ENCODE measurements around the gene SYTL1.

Gene SYTL1

DNA sequence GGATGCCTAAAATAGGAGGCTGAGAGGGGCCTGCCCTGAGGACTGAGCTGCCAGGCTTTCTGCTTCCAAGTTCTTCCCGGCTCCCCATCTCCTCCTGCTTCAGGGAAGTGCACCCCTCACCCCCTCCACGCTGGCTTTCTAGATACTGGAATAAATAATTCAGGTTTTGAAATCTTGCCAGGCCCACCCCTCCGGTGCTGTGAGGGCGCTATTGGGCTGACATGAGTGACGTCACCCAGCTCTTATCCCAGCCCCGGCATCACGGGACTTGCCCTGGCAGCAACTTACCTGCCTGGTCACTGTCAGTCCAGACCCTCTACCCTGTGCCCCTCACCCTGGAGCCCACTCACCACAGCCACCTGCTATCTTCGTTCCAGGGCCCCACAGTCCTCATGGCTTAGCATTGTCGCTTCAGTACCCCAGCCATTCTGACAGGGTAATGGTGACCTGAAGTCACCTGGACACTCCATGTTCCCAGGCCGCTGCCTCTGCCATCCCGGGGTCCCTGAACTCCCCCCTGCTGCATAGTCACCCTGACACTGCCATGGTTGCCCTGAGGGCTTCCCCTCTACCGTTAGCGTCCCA, 49.8 kb downstream of the SYTL1 start:
- no peak for DNase-seq

DNA sequence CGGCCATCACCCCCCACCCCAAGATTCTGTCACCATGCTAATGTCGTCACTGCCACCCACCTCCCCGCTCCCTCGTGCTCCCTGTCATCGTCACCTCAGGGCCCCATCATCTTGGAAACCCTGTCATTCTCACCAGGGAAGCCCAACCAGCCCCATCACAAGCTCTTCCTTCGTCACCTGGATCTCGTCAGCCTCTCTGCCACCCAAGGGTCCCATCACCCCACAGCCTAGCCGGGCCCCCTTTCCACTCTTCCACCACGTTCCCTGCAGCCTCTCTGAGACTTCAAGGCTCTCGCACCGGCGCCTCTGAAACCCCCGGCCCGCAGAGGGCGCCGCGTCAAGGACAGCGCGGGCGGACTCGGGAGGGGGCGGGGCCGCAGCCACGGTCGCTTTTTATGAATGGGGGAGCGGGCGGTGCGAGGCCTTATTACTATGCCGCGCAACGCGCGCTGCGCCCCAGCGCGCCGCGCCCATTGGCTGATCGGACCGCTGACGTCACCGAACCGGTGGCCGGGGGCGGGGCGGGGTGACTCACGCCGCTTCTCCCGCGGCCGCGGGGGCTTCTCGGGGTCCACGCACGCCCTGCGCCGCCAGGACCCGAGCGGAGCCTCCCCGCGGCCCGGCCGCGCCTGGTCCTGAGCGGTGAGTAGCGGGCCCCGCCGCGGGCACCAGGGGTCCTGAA, 50.4 kb downstream of the SYTL1 start, which contains the start of gene GPR3:
TSS of gene GPR3 (plus strand) at position 527 of the 682 bp plus-strand sequence. CDS start 1,177 bp downstream, outside the sequence.
- peak; percentile 64 for DNase-seq

DNA sequence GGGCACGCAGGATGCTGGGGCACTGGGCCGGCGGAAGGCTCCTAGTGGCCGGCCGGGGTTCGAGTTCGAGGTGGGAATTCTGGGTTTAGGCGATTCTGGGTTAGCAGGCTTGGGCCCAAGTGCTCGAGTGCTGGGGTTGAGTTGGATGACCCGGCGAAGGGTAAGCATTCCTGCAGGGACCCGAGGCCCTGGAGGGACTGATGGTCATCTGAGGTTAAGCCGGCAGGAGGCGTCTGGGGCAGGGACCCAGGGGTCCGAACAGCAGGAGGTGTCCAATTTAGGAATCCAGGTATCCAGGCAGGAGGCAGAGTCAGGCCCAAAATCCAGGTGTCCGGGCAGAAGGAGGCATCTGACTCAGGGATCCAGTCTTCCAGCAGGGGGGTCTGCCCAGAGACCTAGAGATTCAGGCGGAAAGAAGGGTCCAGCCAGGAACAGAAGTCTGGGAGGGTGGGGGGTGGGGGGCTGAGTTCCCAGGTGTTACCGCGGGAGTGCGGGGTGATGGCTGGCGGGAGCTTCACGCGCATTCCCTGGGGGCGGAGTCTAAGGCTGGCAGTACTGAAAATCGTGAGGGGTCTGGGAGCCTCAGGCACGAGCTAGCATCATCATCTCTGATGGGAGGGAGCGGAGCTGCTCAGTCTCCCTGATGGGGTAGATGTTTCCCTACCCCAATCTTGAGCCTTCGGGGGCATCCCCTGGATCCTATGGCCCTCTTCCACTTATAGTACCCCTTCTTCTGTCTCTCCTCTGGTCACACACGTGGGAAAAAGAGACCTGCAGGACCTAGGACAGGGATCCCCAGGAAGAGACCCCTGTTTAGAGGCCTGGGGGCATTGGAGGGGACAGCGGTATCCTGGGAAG, 51.2 kb downstream of the SYTL1 start:
- no peak for DNase-seq

DNA sequence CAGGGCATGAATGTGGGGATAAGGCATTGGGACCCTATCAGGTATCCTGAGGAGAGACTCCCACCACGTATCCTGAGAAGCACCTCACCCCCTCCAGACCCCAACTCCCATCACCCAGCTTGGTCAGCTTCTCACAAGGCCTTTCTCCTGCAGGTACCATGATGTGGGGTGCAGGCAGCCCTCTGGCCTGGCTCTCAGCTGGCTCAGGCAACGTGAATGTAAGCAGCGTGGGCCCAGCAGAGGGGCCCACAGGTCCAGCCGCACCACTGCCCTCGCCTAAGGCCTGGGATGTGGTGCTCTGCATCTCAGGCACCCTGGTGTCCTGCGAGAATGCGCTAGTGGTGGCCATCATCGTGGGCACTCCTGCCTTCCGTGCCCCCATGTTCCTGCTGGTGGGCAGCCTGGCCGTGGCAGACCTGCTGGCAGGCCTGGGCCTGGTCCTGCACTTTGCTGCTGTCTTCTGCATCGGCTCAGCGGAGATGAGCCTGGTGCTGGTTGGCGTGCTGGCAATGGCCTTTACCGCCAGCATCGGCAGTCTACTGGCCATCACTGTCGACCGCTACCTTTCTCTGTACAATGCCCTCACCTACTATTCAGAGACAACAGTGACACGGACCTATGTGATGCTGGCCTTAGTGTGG, 51.9 kb downstream of the SYTL1 start:
- DNase-seq: no peak

DNA sequence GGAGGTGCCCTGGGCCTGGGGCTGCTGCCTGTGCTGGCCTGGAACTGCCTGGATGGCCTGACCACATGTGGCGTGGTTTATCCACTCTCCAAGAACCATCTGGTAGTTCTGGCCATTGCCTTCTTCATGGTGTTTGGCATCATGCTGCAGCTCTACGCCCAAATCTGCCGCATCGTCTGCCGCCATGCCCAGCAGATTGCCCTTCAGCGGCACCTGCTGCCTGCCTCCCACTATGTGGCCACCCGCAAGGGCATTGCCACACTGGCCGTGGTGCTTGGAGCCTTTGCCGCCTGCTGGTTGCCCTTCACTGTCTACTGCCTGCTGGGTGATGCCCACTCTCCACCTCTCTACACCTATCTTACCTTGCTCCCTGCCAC, 52.4 kb downstream of the SYTL1 start:
- no peak for DNase-seq

DNA sequence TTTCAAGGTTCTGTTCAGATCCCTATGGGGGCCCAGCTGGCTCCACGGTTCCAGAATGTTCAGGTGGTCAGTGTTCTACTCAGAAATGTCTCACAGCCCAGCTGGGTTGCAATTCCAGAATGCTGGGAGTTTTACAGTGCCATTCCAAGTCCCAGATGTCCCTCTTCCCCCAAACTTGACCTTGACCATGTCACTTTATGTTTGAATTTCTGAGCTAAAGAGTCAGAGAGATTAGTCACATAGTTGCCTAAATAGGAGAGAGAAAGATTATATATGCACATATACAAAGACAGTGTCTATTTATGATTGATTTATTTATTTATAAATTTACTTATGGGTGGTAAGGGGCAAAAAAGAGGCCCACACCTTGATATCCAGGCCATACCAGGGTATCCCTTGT, 53.1 kb downstream of the SYTL1 start:
- DNase-seq: no peak

DNA sequence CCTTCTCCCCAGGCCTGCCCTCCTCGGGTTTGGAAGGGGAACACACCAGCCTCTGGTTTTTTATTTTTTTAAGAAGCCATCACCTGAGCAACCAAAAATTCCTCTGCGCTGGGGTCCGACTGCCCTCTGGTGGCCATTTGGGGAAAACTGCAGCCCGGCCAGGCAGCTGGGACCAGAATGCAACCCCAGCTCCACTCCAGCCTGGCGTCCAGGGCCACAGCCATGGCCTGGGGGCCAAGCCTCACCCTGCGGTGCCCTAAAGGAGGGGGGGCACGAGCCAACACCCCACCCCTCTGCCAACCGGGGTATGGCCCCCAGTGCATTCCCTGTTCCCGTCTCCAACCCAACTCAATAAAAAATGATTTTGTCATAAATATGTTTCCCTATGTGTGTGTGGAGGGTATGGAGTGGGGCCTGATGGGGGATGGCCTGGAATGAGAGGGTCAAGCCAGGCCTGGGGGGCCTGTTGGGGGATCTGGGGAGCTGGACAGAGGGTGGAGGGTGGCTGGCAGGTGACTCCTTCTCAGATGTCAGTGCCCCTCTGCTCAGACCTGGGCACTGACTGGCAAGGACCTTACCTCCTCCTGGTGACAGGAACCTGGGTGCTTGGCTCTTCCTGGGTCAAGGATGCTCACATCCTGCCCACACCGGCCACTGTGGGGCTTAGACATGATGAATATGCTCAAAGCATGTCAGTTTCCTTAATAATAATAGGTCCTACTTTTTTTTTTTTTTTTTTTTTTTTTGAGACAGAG, 53.8 kb downstream of the SYTL1 start:
- DNase-seq: no peak

DNA sequence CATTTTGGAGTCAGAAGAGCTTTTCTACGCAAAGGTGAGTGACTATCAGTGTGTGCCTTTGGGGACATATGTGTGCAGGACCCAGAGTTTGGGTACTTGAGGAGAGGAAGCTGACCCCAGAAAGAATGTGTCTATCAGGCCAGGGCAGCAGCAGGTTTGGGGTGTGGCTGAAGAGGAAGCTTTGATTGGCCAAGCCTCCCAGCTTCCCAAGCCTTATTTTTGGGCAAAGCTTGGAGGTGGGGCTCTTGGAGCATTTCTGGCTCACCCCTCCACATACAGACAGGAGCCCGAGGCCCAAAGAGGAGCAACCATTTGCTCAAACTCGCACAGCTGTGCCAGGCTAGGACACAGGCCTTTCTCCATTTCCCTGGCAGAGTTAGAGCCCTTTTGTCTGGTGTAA, 55.3 kb downstream of the SYTL1 start:
- no peak for DNase-seq

DNA sequence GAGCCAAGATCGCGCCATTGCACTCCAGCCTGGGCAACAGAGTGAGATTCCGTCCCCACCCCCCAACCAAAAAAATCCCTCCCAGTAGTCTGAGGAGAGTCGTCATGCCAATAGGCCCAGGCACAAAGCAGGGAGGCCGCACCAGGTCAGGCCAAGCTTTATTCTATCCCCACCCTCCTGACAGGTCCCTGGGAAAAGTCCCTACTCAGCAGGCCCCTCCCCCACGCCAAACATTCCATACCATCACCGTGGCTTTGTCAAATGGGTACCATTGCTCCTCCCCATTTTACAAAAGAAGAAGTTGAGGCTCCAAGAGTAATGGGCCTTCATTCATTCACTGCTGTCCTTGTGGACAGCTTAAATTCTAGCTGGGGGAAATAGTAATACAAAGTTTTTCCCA, 55.9 kb downstream of the SYTL1 start:
- DNase-seq: no peak

DNA sequence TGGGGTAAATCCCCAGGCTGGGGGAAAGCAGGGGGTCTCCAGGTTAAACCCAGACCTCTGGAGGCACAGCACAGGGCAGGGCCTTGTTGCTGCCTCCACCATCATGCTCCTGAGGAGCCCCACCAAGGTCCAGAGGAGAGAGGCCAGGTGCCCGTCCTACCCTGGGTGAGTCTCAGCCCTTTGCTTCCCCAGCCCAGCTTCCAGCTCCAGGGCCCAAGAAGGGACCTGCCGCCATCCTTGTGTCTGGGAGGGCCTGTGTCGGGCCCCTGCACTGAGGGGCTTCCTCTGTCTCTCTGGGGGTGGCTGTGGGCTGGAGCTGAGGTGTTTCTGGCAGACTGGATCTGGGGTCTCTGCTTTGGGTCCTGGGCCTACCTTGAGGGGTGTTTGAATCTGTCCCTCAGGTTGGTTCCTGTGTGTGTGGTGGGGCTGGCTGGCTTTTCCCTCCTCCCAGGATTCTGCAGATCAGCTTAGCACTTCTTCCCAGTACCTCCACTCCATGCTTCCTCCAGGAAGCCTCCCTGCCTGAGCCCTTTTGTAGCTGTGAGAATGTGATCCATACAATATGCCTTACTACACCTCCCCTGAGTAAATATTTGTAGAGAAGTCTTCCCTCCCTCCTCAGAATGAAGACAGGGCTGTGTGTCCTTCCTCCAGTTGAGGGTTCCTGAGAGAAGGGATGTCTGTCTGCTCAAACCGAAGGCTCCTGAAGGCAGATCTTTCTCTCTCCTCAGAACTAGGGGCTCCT, 56.8 kb downstream of the SYTL1 start:
- DNase-seq: no peak

DNA sequence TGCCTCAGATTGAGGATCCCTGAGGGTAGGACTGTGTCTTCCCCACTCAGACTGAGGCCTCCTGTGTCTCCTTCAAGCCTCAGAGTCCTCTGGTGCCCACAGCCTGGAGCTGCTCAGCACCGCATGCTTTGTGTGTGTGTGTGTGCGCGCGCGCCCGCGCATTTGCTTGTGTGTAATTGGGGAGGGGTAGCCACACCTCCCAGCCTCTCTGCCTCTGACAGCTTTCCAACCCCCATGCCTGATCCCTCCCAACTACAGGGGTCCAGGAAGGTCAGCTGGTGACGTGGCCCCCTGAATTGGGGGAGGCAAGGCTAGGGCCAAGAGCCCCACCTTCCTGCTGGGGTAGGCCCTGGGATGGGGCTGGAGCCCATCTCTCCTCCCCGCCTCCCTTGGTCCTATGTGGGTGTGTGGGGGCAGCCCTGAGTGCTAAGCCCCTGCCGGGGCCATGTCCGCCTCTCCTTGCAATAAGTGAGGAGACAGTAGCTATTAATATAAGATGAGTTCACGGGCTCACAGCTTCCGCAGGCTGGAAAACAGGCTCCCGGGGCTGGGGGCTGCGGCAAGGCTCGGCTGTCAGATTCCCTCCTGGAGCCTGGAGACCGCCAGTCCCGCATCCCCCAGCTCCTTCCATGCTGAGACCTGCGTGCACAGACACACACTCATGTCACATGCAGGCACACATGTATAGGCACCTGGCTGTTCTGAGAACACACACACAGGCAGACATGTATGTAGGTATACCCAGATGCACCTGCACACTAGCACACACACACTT, 57.6 kb downstream of the SYTL1 start:
- no peak for DNase-seq

DNA sequence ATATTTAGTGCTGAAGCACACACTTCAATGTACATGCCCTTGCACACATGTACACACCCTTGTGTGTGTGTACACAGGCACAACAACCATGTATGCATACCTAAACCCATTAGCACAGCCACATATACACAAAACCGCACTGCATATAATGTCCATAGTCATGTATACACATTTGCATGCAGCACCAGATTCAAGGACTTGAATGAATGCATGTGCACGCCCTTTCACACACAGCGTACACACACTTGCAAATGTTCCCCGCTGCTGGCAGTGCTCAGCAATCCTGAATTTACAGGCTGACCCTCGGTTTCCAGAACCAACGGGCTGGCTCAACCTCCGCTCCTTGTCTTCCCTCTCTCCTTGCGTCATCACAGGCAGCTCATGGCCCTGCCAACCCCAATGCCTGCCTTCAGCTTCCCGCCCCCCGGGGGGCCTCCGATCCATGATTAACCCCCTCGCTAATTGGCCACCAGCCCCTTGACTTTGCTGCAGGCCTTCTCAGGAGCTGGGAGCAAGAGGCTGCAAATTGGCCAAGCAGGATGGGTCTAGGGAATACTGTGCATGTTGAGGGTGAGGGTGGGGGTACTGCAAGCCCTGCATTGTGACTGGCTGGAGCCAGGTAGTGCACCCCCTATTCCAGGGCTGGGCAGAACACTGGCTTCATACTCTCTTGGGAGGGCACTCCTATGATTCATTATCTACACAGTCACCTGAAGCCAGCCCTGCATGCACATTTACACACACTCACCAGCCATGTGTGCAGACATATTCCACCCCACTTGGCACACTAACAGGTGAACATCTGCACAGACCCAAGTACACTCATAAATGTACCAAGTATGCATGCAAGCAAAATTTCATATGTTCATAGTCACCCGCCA, 58.5 kb downstream of the SYTL1 start:
- no peak for DNase-seq

DNA sequence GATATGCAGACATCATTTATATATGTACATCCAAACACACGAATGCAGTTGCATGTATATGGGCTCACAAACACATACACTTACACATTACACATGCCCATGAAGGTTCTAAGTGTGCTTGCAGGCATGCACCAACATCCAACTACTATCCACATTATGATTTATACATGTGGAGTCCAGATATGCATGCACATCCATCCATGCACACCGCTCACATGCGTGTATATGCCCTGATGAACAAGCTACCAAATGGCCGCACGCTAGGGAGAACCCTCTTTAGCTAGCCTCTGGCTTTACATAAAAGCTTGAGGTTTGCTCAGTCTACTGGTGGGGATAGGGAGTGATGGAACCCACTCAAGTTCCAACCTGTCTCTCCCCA, 59.1 kb downstream of the SYTL1 start:
- no peak for DNase-seq

DNA sequence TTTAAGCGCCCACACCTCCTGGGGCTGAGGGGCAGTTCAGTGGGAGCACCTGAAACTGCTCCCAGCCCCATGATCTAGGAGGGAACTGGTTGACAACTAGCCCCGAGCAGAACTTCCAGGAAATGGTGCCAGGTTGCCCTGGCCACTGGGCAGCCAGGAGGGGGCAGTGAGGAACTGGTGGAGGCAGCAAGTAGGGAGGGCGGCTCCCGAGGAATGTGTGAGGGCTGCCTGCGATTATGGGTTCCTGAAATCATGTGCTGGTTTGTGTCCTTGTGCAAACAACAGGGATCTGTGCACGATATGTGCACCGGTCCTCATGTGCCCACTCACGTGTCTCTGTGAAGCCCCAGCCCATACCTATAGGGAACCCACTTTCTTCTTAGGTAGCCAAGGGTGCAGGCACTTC, 60.5 kb downstream of the SYTL1 start:
- DNase-seq: no peak

DNA sequence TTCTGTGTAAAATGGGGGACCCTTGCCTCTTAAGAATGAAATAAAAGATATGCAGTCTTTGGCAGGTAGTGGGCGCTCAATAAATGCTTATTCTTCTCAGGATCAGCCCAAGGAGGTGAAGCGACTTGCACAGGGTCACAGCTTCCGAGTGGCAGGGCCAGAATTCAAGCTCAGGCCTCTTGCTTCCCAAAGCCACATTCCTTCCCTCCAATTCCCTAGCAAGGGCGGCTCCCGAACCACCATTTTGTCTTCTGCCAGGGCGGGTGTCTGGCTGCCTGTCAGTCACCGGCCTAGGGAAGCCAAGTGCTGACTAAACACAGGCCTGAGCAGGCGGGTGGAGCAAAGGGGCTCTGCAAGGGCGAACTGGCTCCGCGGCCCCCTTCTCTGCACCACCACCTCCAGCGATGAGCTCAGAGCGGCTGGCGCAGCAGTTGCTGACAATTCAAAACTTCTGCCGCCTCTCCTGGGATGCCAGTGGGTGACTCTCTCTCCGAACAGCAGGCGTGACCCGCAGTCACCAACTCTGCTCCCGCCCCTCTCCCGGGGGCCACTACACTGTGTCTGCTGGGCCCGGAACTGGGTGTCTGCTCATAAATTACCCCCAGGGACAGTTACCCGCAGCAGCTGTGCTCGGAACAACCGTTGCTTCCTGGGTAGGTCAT, 61.4 kb downstream of the SYTL1 start:
- no peak for DNase-seq

Data from NCI-H1436 treated with DMSO at 0.1 percent for 48 hours (cell line).